Subcutaneous adipose tissue (tissue), 4 donors: Measurements from ENCODE around the gene NYAP2. TPM values are rescaled to one million over a fixed set of nuclear protein-coding genes. Genes with fewer than 3 reads are reported as not detected.

Experiments
- CTCF ChIP-seq: fragments of 450-650 bp; IDR thresholded peaks from one replicate; pipeline ENCODE4 v1.5.1; 2016; ENCODE audit warnings: low read depth, mild to moderate bottlenecking, control low read depth, antibody characterized with exemption, moderate library complexity
- total RNA-seq, 4 donors: library from RNA; depleted of rRNA; stranded (reverse); fragments of >200 nt; gene quantifications; one replicate each; pipeline ENCODE4 v1.1.0, GENCODE V29; 2016

NYAP2 gene
- total RNA-seq, 4 donors from 2014 or later: 0.19 TPM; not detected in 3

DNA sequence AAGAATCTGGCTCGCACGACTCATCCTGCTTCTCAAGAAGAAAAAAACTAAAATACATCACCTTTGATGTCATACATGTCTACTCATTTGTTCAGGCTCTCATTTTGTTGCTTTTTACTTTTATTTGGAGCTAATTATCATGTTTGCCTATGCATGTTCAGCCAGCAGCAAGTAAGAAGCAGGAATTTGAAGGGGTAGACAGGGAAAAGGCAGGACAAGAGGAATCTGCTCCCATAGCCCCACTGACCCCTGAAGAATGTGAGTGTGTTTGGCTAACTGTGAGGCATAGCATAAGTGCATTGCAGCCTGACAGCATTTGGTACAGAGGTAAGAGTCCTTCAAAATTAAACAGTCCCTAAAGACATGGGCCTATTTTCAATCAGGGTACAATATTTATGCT, 72.7 kb downstream of the NYAP2 start:
- no peak for TF ChIP-seq CTCF

- TF ChIP-seq CTCF: no peak
These were observed 79.9 kb downstream of the NYAP2 start for GRCh38 chr2:225479386-225479785.

- TF ChIP-seq CTCF: no peak
These were observed 85.2 kb downstream of the NYAP2 start for GRCh38 chr2:225484751-225485150.

DNA sequence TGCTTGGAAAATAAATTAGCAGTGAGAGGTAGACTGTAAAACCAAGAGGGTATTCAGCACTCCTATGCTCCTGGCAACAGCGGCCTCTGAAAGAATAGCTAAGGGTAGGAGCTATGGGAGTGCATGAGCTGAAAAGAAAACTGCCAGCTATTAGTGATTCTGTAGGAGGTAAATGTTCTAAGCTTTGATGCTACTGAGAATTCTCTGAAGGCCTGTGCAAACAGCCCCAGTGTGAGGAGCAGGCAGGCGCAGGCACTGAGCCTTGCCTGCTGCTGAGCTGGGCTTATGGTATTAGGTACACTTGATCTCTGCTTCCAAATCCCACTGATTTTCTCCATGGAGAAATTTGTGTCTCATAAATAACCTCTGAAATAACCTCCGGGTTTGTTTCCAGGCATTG, 86.7 kb downstream of the NYAP2 start:
- TF ChIP-seq CTCF: no peak

GRCh38 chr2:225487878-225488416, 88.4 kb downstream of the NYAP2 start:
- no peak for TF ChIP-seq CTCF

DNA sequence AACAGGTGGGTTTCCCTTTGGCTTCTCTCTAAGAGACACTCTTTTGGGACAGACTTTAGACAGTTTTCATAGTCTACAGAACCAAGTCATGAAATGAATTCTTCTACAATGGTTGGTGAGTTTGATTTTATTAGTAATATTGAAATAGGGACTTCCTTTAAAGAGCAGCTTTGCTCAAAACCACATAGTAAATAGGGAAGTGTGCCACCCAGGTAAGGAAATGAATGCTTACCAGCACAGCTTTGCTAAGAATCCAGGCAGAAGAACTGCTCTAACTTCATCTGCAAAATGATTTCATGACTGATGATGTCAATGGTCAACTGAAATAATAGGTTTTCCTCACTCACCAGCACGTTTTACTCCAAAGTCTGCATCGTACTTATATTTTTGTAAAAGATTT, 89.2 kb downstream of the NYAP2 start:
- no peak for TF ChIP-seq CTCF

- TF ChIP-seq CTCF: no peak
These were observed 94.0 kb downstream of the NYAP2 start for GRCh38 chr2:225493420-225494099.
